ENCODE data around the gene ZNF582. TPM values are rescaled to one million over a fixed set of nuclear protein-coding genes. Genes with fewer than 3 reads are reported as not detected.

ZNF582 gene
- polyA plus RNA-seq, 1 donor (not counting 4 experiments of a cell fraction or from before 2014, with no cell fraction given), result 4.7 TPM

- FAIRE-seq (peak; percentile 76), DNase-seq (ENCODE audit: low read depth, low spot score) (peak; percentile 80)
- peaks cover 17% of the 10 kb centered on the region for H3K79me2 ChIP-seq (ENCODE audit: control insufficient read depth, insufficient read depth, low read length)
- TF ChIP-seq CTCF (optimal IDR thresholded peaks at IDR 0.05 in 1 of 3, IDR thresholded peaks at IDR 0.05 in 1 of 3, conservative IDR thresholded peaks at IDR 0.05 in 1 of 3; ENCODE audit: extremely low read depth in 1 of 3, insufficient read depth in 2 of 3, low read length in 3 of 3) (peak in 1 of 3 experiments; percentile 8), EZH2 (IDR thresholded peaks at IDR 0.05; ENCODE audit: low read length) (no peak)
- H3K27ac ChIP-seq (ENCODE audit: control insufficient read depth, insufficient read depth, low read length), result peak overlapping the region; percentile 70
- peak overlapping the region; percentile 85 for H3K9ac ChIP-seq (ENCODE audit: control insufficient read depth, extremely low read depth, insufficient read depth, low read length)
- H3K27me3 ChIP-seq (ENCODE audit: control insufficient read depth, extremely low read depth, insufficient read depth, low read length), result no peaks in the 10 kb centered on the region
- H3K9me1 ChIP-seq (ENCODE audit: control insufficient read depth, extremely low read depth, insufficient read depth, low read length), result no peaks in the 10 kb centered on the region
- peaks cover 10% of the 10 kb centered on the region for H3K4me1 ChIP-seq (ENCODE audit: control insufficient read depth, extremely low read depth, insufficient read depth, low read length)
- H3K9me3 ChIP-seq (ENCODE audit: control insufficient read depth, low read depth, low read length), result peaks cover 6% of the 10 kb centered on the region
- peak overlapping the region; percentile 97 for H2AFZ ChIP-seq (ENCODE audit: control insufficient read depth, low read length)
- peak overlapping the region; percentile 58 to 81 (median 79) for H3K4me3 ChIP-seq (ENCODE audit: control insufficient read depth in 2 of 3, extremely low read depth in 1 of 3, insufficient read depth in 2 of 3, low read depth in 1 of 3, low read length in 3 of 3)
- H4K20me1 ChIP-seq (ENCODE audit: control insufficient read depth, extremely low read depth, insufficient read depth, low read length), result no peaks in the 10 kb centered on the region
- H3K4me2 ChIP-seq (ENCODE audit: control insufficient read depth, extremely low read depth, insufficient read depth, low read depth, low read length), result peak overlapping the region; percentile 99
- peaks cover 2 to 9% of the 10 kb centered on the region in 2 experiments for H3K36me3 ChIP-seq (ENCODE audit: control insufficient read depth in 2 of 2, extremely low read depth in 1 of 2, insufficient read depth in 2 of 2, low read length in 2 of 2)
- dilution Hi-C loops (cut with MboI; ENCODE audit: extremely low pct_ligation_motif_present, low sequenced_read_pairs), result no loop called here
Observed at GRCh38 chr19:56367829-56368711, 25.3 kb downstream of the ZNF582 start.

GRCh38 chr19:56360841-56361240 is 32.5 kb downstream of the ZNF582 start:
- DNase-seq (ENCODE audit: low read depth, low spot score) (no peak), FAIRE-seq (no peak)
- Histone ChIP-seq H3K79me2 (ENCODE audit: control insufficient read depth, insufficient read depth, low read length) (no peaks in the 10 kb centered on the region), H3K9me3 (ENCODE audit: control insufficient read depth, low read depth, low read length) (peaks cover 3% of the 10 kb centered on the region), H3K36me3 (ENCODE audit: control insufficient read depth in 2 of 2, extremely low read depth in 1 of 2, insufficient read depth in 2 of 2, low read length in 2 of 2) (no peaks in the 10 kb centered on the region), H3K27ac (ENCODE audit: control insufficient read depth, insufficient read depth, low read length) (no peak overlapping the region), H3K9me1 (ENCODE audit: control insufficient read depth, extremely low read depth, insufficient read depth, low read length) (no peaks in the 10 kb centered on the region), H2AFZ (ENCODE audit: control insufficient read depth, low read length) (no peak overlapping the region), H3K4me1 (ENCODE audit: control insufficient read depth, extremely low read depth, insufficient read depth, low read length) (no peaks in the 10 kb centered on the region), H4K20me1 (ENCODE audit: control insufficient read depth, extremely low read depth, insufficient read depth, low read length) (no peaks in the 10 kb centered on the region), H3K4me3 (ENCODE audit: control insufficient read depth in 2 of 3, extremely low read depth in 1 of 3, insufficient read depth in 2 of 3, low read depth in 1 of 3, low read length in 3 of 3) (no peak overlapping the region), H3K27me3 (ENCODE audit: control insufficient read depth, extremely low read depth, insufficient read depth, low read length) (no peaks in the 10 kb centered on the region), H3K4me2 (ENCODE audit: control insufficient read depth, extremely low read depth, insufficient read depth, low read depth, low read length) (no peak overlapping the region), H3K9ac (ENCODE audit: control insufficient read depth, extremely low read depth, insufficient read depth, low read length) (no peak overlapping the region)
- TF ChIP-seq CTCF (optimal IDR thresholded peaks at IDR 0.05 in 1 of 3, IDR thresholded peaks at IDR 0.05 in 1 of 3, conservative IDR thresholded peaks at IDR 0.05 in 1 of 3; ENCODE audit: extremely low read depth in 1 of 3, insufficient read depth in 2 of 3, low read length in 3 of 3), result no peak
- no peak for TF ChIP-seq EZH2 (IDR thresholded peaks at IDR 0.05; ENCODE audit: low read length)
- dilution Hi-C loops (cut with MboI; ENCODE audit: extremely low pct_ligation_motif_present, low sequenced_read_pairs), result no loop called here

Measured in keratinocyte (primary cell).